Measurements from ENCODE around the gene BCL2L2. TPM values are rescaled to one million over a fixed set of nuclear protein-coding genes. Genes with fewer than 3 reads are reported as not detected.

The BCL2L2 gene
- polyA plus RNA-seq, 1 of the 3 experiments (the other 2 are of a cell fraction) = 30.6 TPM

- Histone ChIP-seq H3K27ac (ENCODE audit: low read depth in 2 of 2, low read length in 1 of 2) (peak overlapping the region in 1 of 2 experiments; percentile 91; a peak in 2 of 4 replicates), H3K4me3 (ENCODE audit: low read depth in 2 of 2, low read length in 1 of 2) (peak overlapping the region; percentile 93 to 97), H3K9me3 (no peaks in the 10 kb centered on the region), H3F3A (replicated peaks; ENCODE audit: insufficient read depth) (peaks cover 19% of the 10 kb centered on the region), H3K79me2 (ENCODE audit: insufficient read depth) (peaks cover 61% of the 10 kb centered on the region), H3K4me2 (peak overlapping the region; percentile 96), H2AFZ (ENCODE audit: low read depth) (no peak overlapping the region), H3K9ac (peak overlapping the region; percentile 95), H3K9me2 (no peaks in the 10 kb centered on the region), H4K20me1 (ENCODE audit: insufficient read depth) (peaks cover 17% of the 10 kb centered on the region), H3K4me1 (ENCODE audit: control insufficient read depth in 1 of 2, insufficient read depth in 2 of 2, low read depth in 1 of 2, low read length in 1 of 2) (peaks cover 13 to 29% of the 10 kb centered on the region in 2 experiments), H3K27me3 (ENCODE audit: insufficient read depth) (no peaks in the 10 kb centered on the region), H3K36me3 (replicated peaks in 1 of 2; ENCODE audit: control insufficient read depth in 1 of 2, insufficient read depth in 2 of 2, low read length in 1 of 2) (peaks cover 36 to 38% of the 10 kb centered on the region in 2 experiments)
- DNase-seq = no peak
- 87% methylated on average over 18 of the region's 22 CpGs for WGBS (ENCODE audit: low lambda C conversion rate)
- TF ChIP-seq USF2 (IDR thresholded peaks at IDR 0.05; ENCODE audit: borderline replicate concordance, low read depth, low read length) = no peak
- TF ChIP-seq REST (IDR thresholded peaks at IDR 0.05; ENCODE audit: low read depth, low read length) = no peak
- no peak for TF ChIP-seq TCF12 (IDR thresholded peaks at IDR 0.05)
- TF ChIP-seq POLR2AphosphoS5 (IDR thresholded peaks at IDR 0.05; ENCODE audit: low read depth, low read length) = no peak
- TF ChIP-seq FOSL2 (IDR thresholded peaks at IDR 0.05; ENCODE audit: borderline replicate concordance, low read depth) = no peak
- no peak for TF ChIP-seq TEAD4 (IDR thresholded peaks at IDR 0.05; ENCODE audit: borderline replicate concordance, insufficient read depth)
- TF ChIP-seq SMC3 (IDR thresholded peaks at IDR 0.05; ENCODE audit: low read depth, low read length) = no peak
- POLR2A ChIA-PET = interaction anchor here (3.9 kb wide), 1 partner anchor 13 kb away, joined by 34 read pairs; the partner anchor contains the start of gene PABPN1
- CTCF ChIA-PET = interaction anchor here (0.6 to 3.6 kb wide), 7 partner anchors 13 to 214 kb away, joined by 3 to 12 read pairs (median 3); partner anchors contain the start of genes EFS, HOMEZ and PABPN1
Measured at GRCh38 chr14:23307687-23308644, 1.3 kb downstream of the BCL2L2 start.

GRCh38 chr14:23308721-23309445 is 2.2 kb downstream of the BCL2L2 start:
- no peak overlapping the region for H2AFZ ChIP-seq (ENCODE audit: low read depth)
- H3K27me3 ChIP-seq (ENCODE audit: insufficient read depth) = no peaks in the 10 kb centered on the region
- 95% methylated on average over 16 of the region's 17 CpGs for WGBS (ENCODE audit: low lambda C conversion rate)
- peaks cover 18% of the 10 kb centered on the region for H3F3A ChIP-seq (replicated peaks; ENCODE audit: insufficient read depth)
- ChIA-PET CTCF (interaction anchor here (0.9 to 1.1 kb wide), 2 partner anchors 12 to 214 kb away, joined by 3 read pairs; no protein-coding TSS in a partner anchor), POLR2A (interaction anchor here (3.9 kb wide), 1 partner anchor 13 kb away, joined by 34 read pairs; the partner anchor contains the start of gene PABPN1)
- no peak overlapping the region; the same call in 1 of the 2 replicates for H3K9ac ChIP-seq
- no peaks in the 10 kb centered on the region for H3K9me2 ChIP-seq
- H3K4me1 ChIP-seq (ENCODE audit: control insufficient read depth in 1 of 2, insufficient read depth in 2 of 2, low read depth in 1 of 2, low read length in 1 of 2) = peaks cover 13 to 29% of the 10 kb centered on the region in 2 experiments
- peaks cover 38 to 39% of the 10 kb centered on the region in 2 experiments for H3K36me3 ChIP-seq (replicated peaks in 1 of 2; ENCODE audit: control insufficient read depth in 1 of 2, insufficient read depth in 2 of 2, low read length in 1 of 2)
- peaks cover 67% of the 10 kb centered on the region for H3K79me2 ChIP-seq (ENCODE audit: insufficient read depth)
- H3K9me3 ChIP-seq = no peaks in the 10 kb centered on the region
- DNase-seq = no peak
- peaks cover 17% of the 10 kb centered on the region for H4K20me1 ChIP-seq (ENCODE audit: insufficient read depth)
- peak overlapping the region; percentile 96 for H3K4me2 ChIP-seq
- H3K27ac ChIP-seq (ENCODE audit: low read depth in 2 of 2, low read length in 1 of 2) = no peak overlapping the region
- no peak for TF ChIP-seq POLR2AphosphoS5 (IDR thresholded peaks at IDR 0.05; ENCODE audit: low read depth, low read length)
- TF ChIP-seq TCF12 (IDR thresholded peaks at IDR 0.05) = no peak
- TF ChIP-seq REST (IDR thresholded peaks at IDR 0.05; ENCODE audit: low read depth, low read length) = no peak
- TF ChIP-seq RCOR1 (IDR thresholded peaks at IDR 0.05; ENCODE audit: low read length) = no peak
- no peak for TF ChIP-seq USF1 (IDR thresholded peaks at IDR 0.05; ENCODE audit: borderline replicate concordance, low read depth)
- no peak for TF ChIP-seq GABPA (IDR thresholded peaks at IDR 0.05; ENCODE audit: low read depth)
- no peak for TF ChIP-seq FOXJ3 (CRISPR knock-in tag; IDR thresholded peaks at IDR 0.05)
- no peak overlapping the region for H3K4me3 ChIP-seq (ENCODE audit: low read depth in 2 of 2, low read length in 1 of 2)
